Ovary (tissue), 3 donors: ENCODE results near the gene HNRNPC.

Experiments used
- CTCF ChIP-seq, 3 donors: fragments of 450-650 bp in 2 of 3; fragments of 200-600 bp in 1 of 3; IDR thresholded peaks; one replicate each; pipeline versions ENCODE4 v1.5.1 to v1.8.0; 2016 to 2022; ENCODE audit warnings: antibody characterized with exemption in 3 of 3, mild to moderate bottlenecking in 1 of 3
- EP300 ChIP-seq: sonication (generic); formaldehyde crosslinking; IDR thresholded peaks from one replicate; pipeline ENCODE4 v1.6.1; 2017; ENCODE audit warnings: antibody characterized with exemption
- POLR2A ChIP-seq: fragments of 450-650 bp; IDR thresholded peaks from one replicate; pipeline ENCODE4 v1.6.1; 2017; ENCODE audit warnings: antibody characterized with exemption, mild to moderate bottlenecking, moderate library complexity
- donor health status: DM: no; HTN: no; CAD: no.

DNA sequence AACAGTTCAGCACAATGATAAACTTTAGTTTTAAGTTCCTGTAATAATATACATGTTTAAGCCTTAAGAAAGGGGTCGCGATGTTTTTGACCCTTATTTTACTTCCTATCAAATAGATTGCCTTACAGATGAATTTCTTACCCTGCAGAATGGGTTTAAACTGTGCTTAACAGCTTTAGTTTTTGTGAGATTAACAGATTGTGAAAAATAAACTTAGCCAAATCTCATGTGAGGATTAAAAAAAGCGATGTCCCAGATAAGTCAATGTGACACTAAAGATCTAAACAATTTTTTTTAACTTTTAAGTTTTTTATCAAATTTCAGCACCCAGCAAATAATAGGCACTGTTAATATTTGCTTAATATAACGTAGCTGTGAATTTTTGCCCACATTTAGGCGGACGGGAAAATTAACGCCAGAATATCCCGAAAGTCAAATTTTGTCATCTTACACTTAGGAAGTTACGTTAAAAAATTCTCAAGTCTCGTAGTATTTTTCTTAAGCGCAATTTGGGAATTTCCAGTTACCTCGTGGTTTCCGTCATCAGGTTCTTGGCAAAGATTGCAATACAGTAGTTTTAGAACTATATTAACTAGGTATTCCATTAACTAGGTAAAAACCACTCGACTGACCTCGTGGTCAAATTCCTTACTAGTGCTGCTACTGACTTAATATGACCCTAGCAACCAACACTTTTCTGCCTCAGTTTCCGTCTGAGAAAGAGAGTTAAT is 1.2 kb downstream of the HNRNPC start:
- TF ChIP-seq CTCF (IDR thresholded peaks at IDR 0.05) (no peak), POLR2A (no peak), EP300 (no peak)
